NCI-H1436 (cell line): ENCODE results near the gene PDF.

ENCODE experiments used
- DNase-seq: peaks from one replicate; lab custom pipeline; 2025; lab: John Stamatoyannopoulos, UW

PDF gene

DNA sequence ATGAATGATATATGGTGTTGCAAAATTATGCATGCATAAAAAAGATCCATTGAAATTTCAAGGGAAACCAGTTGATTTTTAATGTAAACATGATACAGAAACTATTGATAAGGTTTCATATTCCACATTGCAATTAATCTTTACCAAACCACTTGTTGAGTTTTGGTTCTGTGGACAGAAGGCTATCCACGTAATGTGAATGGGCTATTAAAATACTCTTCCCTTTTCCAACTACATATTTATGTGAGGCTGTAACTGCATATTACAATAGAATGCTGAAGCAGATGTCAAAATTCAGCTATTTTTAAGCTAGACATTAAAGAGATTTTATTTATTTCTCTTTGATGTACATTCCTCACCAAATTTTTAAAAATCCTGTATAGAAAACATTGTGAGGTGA is 53.0 kb downstream of the PDF start:
- DNase-seq: no peak
